HG03571 (cell line): Measurements from ENCODE around the gene STX19.
A peak's percentile ranks its signal among the peaks of the same experiment; 100 is the strongest.
"Not testable (repeated sequence)": the region's sequence is repeated elsewhere in the genome, so short reads cannot be mapped to it uniquely, and the experiment has no call there.

Experiments used
- ATAC-seq: cut with Tn5 transposase; IDR thresholded peaks from one replicate; pipeline ENCODE4 v1.9.1; 2021; ENCODE audit not compliant: unreplicated experiment

STX19 gene

GRCh38 chr3:94028093-94028837, at the start of gene STX19:
Gene STX19, minus strand, starts transcription at chr3:94028597. Its CDS starts 13,328 bp downstream, at chr3:94015269.
- ATAC-seq = no peak

- no peak for ATAC-seq
These were observed 47.7 kb upstream of the STX19 start for GRCh38 chr3:94076055-94076454.

GRCh38 chr3:94071713-94072284, 43.4 kb upstream of the STX19 start:
- ATAC-seq = peak; percentile 60

GRCh38 chr3:94070341-94070911, 42.0 kb upstream of the STX19 start:
- peak; percentile 54 for ATAC-seq

- no peak for ATAC-seq
These were observed 40.9 kb upstream of the STX19 start for GRCh38 chr3:94069194-94069813.

- no peak for ATAC-seq
These were observed 38.4 kb upstream of the STX19 start for GRCh38 chr3:94066506-94067500.

- no peak for ATAC-seq
These were observed 37.6 kb upstream of the STX19 start for GRCh38 chr3:94065819-94066480.

GRCh38 chr3:94065122-94065521, 36.7 kb upstream of the STX19 start:
- no peak for ATAC-seq

- no peak for ATAC-seq
These were observed 36.0 kb upstream of the STX19 start for GRCh38 chr3:94064243-94064860.

- ATAC-seq = no peak
These were observed 35.2 kb upstream of the STX19 start for GRCh38 chr3:94063496-94064119.

- ATAC-seq = peak; percentile 96
These were observed 34.4 kb upstream of the STX19 start, which contains the start of the genes DHFR2 and NSUN3 for GRCh38 chr3:94062513-94063404. Gene DHFR2, minus strand, starts transcription at chr3:94062916. Its CDS starts 1,405 bp downstream, at chr3:94061511. Gene NSUN3, plus strand, starts transcription at chr3:94063061. Its CDS starts 66 bp downstream, at chr3:94063127.

GRCh38 chr3:94061297-94061696, 32.9 kb upstream of the STX19 start:
- no peak for ATAC-seq

- no peak for ATAC-seq
These were observed 22.1 kb upstream of the STX19 start for GRCh38 chr3:94050546-94050945.

GRCh38 chr3:94049267-94049666, 20.9 kb upstream of the STX19 start:
- no peak for ATAC-seq

GRCh38 chr3:94046533-94046932, 18.1 kb upstream of the STX19 start:
- no peak for ATAC-seq

- ATAC-seq = not testable (repeated sequence)
These were observed 15.9 kb upstream of the STX19 start for GRCh38 chr3:94044100-94044936.

GRCh38 chr3:94043285-94043684, 14.9 kb upstream of the STX19 start:
- ATAC-seq = no peak
